Hepatocyte (in vitro differentiated cells): Measurements from ENCODE around the gene SH3PXD2B.
"Not testable (repeated sequence)": the region's sequence is repeated elsewhere in the genome, so short reads cannot be mapped to it uniquely, and the experiment has no call there.

ENCODE experiments used
- CTCF ChIP-seq: fragments of 200-600 bp; sonication (generic); IDR thresholded peaks from 2 replicates; pipeline ENCODE4 v1.5.1; 2016; ENCODE audit warnings: antibody characterized with exemption, mild to moderate bottlenecking; ENCODE audit not compliant: poor library complexity
- EZH2 ChIP-seq: fragments of 200-600 bp; sonication (generic); IDR thresholded peaks from 2 replicates; pipeline ENCODE4 v1.6.1; 2016; ENCODE audit warnings: antibody characterized with exemption, mild to moderate bottlenecking, borderline replicate concordance

GRCh38 chr5:172478695-172479033, 24.3 kb upstream of the SH3PXD2B start:
- not testable (repeated sequence) for TF ChIP-seq EZH2, CTCF
